Activated CD8-positive, alpha-beta memory T cell treated with anti-CD3 and anti-CD28 coated beads, Interleukin-2, amount 50 U/mL, for 1 hour (primary cell): ENCODE measurements around the gene PHLDB3.
"Not testable (repeated sequence)": the region's sequence is repeated elsewhere in the genome, so short reads cannot be mapped to it uniquely, and the experiment has no call there.

Experiments used
- DNase-seq: peaks from one replicate; pipeline ENCODE4 v3.0.0-alpha.2; 2020; ENCODE audit errors: extremely low read depth

PHLDB3 gene

DNA sequence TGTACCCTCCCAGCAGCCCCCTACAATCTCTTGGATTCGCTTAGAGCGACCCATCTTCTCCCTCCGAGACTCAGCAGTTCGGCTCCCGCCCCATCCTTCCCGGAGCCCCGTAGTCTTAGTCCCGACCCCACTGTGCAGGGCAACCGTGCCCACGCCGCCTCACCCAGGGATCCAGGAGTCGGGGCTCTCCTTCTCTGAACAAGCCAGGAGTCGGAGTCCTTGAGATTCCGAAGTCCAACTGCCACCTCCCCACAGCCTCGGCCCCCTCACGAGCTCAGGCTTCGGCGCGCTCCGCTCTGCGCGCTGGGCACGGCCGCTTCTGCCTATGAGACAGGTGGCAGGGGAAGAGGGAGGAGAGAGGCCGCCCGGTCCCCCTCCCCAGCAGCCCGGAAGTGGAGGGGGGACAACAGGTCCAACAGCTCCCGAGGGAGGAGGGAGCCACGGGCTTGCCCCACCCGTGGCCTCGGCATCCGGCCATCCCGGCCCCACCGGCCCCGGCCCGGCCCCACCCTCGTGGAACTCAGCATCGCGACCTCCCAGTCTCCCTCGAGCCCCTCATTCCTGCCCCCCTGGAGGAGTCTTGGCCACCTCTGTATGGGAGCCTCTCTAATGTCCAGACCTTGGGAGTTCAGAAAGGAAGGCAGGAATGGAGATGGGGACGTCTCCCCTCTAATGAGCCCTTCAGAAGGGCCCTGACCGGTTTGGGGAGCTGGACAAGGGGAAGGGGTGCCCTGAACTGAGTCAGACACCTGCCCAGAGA, at the start of gene PHLDB3:
TSS of gene PHLDB3 (minus strand) at position 321 of the 760 bp plus-strand sequence. CDS start 628 bp downstream, outside the sequence.
- no peak for DNase-seq

DNA sequence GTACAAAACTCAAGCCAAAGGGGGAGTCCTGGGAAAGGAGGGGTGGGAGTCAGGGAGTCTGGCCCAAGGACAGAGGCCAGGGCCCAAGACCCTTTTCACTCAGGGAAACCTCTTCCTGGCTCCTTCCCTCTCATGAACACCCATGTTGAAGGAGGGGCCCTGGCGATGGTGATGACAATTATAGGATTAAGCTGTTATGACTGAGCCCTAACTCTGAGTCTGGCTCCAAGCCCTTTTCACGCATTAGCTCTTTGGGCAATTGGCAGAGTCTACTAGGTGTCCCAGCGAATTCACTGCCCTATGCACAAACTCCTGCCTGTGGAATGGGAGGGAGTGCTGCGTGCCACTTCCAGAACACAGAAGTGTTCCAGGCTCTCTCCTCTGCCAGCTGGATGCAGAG, 49.1 kb upstream of the PHLDB3 start:
- no peak for DNase-seq

DNA sequence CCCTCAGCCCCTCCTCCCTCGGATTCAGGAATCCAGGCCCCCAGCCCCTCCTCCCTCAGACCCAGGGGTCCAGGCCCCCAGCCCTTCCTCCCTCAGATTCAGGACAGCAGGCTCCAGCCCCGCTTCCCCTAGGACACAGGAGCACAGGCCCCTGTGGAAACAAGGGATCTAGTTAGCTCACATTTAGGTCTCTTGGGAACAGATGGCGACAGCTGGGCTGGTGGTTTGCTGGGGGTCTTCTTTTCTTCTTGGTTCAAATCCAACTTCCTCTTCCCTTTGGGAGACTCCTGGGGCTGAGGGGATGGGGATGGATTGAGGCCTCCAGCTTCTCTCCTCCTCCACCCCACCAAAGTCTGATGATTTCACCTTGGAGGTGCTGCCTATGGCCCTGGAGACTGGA, 48.1 kb upstream of the PHLDB3 start:
- no peak for DNase-seq

GRCh38 chr19:43552198-43552450, 47.6 kb upstream of the PHLDB3 start:
- DNase-seq, result no peak

GRCh38 chr19:43551399-43552197, 47.1 kb upstream of the PHLDB3 start:
- no peak for DNase-seq

DNA sequence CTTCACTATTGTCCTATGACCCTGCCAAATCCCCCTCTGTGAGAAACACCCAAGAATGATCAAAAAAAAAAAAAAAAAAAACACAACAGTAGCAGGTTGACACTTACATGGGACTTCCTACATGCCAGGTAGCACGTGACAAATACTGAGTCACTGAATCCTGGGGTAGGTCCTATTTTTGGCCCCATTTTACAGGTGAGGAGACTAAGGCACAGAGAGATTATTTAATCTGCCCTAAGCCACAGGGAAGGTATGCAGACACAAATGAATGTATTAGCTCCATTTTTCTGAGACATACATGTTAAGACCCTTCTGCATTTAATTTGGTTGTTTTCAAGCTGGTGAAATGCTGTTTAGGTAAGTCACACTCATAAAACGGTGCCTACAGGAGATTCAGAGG, 44.2 kb upstream of the PHLDB3 start:
- DNase-seq, result no peak

DNA sequence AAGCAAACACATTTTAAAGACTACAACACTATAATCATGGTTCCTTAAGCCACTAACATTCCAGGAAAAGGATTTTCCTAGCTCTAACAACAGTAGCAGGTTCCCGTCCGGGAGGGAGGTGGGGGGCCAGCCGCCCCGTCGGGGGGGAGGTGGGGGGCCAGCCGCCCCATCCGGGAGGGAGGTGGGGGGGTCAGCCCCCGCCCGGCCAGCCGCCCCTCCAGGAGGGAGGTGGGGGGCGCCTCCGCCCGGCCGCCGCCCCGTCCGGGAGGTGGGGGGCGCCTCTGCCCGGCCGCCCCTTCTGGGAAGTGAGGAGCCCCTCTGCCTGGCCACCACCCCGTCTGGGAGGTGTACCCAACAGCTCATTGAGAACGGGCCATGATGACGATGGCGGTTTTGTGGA, 43.4 kb upstream of the PHLDB3 start:
- DNase-seq, result not testable (repeated sequence)

DNA sequence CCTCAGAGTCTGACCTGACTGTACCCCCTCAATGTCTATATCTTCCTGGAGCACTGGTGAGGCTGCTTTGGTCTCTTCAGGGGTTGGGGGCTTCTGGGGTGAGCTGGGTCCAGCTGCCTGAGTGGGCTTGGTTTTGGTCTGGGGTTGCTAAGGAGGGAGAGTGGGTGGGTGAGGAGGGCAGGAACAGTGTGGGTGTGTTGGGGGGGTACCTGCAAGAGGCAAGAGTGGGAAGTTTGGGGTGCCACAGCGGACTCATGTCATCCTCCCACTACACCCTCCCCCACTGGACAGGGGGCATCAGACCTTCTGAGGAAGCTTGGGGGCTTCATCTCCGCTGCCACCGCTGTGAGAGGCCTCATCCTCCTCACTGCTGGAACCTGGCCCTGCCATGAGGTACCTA, 42.0 kb upstream of the PHLDB3 start:
- DNase-seq, result no peak

- no peak for DNase-seq
Observed at GRCh38 chr19:43545981-43546380, 41.4 kb upstream of the PHLDB3 start.

DNA sequence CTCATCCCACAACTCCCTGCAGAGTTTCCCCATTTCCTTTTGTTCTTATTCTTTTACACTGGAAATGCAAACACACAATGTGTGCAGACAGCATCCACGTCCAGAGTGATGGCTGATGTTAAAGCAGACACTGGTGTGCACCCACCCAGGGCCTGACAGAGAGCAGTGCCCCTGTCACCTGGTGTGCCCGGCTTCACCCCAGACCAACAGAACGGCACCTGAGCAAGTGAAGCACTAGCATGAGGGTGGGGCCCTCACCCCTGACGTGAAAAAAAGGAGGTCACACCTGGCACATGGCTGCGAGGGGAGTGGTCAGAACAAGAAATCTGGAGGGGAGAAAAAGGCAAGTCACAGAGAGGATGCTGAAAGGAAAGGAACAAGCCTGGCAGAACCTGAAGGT, 40.7 kb upstream of the PHLDB3 start:
- DNase-seq, result no peak

DNA sequence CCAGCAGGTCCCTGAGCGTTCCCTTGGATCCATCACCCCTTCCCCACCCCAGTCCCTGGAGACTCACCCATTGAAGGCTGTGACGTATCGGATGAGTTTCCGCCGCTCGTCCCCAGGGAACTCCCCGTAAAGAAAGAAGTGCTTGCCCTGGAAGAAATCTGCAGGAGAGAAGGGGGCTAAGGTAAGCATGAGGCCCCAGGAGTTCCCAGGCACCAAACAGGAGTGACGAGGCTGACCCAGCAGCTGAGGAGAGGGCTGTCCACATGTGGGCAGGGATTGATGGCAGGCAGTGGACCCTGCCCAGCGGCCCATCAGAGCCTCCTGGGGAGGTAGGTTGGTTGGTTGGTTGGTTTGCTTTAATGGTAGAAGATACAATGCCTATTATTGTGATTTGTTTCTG, 39.5 kb upstream of the PHLDB3 start:
- DNase-seq, result no peak

- DNase-seq, result no peak
Observed at GRCh38 chr19:43541920-43542650, 37.5 kb upstream of the PHLDB3 start.

DNA sequence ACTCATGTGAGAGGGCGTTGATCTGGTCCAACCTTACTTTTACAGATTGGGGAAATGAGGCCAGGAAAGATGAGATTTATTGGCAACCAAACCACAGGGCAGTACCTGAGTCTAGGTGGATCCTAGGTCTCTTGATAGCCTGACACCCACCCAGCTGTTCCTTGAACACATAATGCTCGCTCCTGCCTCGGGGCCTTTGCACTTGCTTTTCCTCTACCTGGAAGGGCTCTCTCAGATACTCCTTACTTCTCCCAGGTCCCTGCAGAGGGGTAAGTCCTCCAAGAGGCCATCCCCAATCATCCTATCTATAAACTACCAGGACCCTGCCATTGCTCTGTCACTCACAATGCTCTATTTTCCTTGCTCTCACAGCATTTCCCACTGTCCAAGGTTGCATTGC, 35.8 kb upstream of the PHLDB3 start:
- no peak for DNase-seq

GRCh38 chr19:43538922-43539321, 34.4 kb upstream of the PHLDB3 start:
- DNase-seq, result no peak

DNA sequence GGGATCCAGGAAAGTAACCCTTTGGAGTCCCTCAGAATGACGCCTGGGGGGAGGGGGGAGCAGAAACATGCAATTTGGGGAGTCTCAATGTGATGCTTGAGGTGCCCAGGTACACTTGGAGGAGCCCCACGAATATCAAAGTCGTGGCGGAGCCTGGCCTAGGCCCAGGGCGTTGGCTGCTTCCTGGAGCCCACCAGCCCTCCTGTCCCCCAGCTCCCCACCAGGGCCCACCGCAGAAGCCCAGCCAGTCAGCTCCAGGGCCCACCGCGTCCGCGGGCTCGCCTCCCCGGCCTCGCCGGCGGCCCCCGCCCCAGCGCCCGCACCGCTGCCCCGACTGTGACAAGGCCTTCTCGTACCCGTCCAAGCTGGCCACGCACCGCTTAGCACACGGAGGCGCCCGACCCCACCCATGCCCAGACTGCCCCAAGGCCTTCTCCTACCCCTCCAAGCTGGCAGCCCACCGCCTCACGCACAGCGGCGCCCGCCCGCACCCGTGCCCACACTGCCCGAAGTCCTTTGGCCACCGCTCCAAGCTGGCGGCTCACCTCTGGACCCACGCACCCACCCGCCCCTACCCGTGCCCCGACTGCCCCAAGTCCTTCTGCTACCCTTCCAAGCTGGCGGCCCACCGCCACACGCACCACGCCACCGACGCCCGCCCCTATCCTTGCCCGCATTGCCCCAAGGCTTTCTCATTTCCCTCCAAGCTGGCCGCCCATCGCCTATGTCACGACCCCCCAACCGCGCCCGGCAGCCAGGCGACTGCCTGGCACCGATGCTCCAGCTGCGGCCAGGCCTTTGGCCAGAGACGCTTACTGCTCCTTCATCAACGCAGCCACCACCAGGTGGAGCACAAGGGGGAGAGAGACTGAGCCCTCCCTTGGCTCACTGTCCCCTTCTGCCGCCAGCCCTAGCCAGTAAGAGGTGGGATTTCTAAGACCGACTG, 30.5 kb upstream of the PHLDB3 start:
- no peak for DNase-seq

DNA sequence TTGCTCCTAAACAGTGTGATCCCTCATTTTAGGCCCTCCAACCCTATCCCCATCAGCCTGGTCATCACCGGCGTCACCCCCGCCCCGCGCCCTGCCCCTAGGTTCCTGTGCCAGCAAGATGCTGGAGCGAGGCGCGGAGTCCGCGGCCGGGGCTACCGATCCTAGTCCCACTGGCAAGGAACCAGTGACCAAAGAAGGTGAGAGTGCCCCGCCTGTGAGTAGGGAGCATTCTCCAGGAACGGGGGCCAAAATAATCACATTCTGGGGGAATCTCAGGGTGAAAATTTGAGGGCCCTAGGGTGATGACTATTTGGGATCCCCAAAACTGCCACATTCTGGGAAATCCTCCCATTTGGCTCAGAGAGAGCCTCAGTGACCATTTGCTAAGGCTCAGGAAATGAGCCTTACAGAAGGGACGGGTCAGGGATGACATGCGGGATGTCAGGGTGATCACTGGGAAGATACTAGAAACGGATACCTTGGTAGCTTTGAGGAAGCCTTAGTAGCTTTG, 29.8 kb upstream of the PHLDB3 start:
- DNase-seq, result no peak

GRCh38 chr19:43533546-43534304, 29.2 kb upstream of the PHLDB3 start:
- peak; percentile 96 for DNase-seq

GRCh38 chr19:43532962-43533545, 28.5 kb upstream of the PHLDB3 start, which contains the start of gene ZNF575:
TSS of gene ZNF575 (plus strand) at chr19:43533188. CDS start at chr19:43534423, 1,235 bp downstream.
- peak; percentile 53 for DNase-seq

GRCh38 chr19:43532571-43532961, 28.0 kb upstream of the PHLDB3 start:
- DNase-seq, result no peak
